Endothelial cell of umbilical vein (primary cell): ENCODE measurements around the gene NRDE2. TPM values are rescaled to one million over a fixed set of nuclear protein-coding genes. Genes with fewer than 3 reads are reported as not detected.

ENCODE experiments used
- BruUV-seq: library from RNA; stranded (reverse); fragments of 400-500 nt; replicated peaks from 2 replicates; lab custom pipeline; 2021; lab: Mats Ljungman, UMichigan
- CTCF ChIA-PET: fragments of 300-600, 350-600 bp; sonication (Branson Sonifier 250); formaldehyde crosslinking; loops from one replicate; lab custom pipeline; 2021; ENCODE audit warnings: antibody characterized with exemption, inconsistent platforms; lab: Charles Lee
- POLR2A ChIA-PET: fragments of 300-600, 350-600 bp; sonication (Branson Sonifier 250); formaldehyde crosslinking; loops from one replicate; lab custom pipeline; 2021; ENCODE audit warnings: antibody characterized with exemption, inconsistent platforms; lab: Charles Lee
- DNase-seq: peaks from one replicate; pipeline ENCODE4 v3.0.0-alpha.2; 2011; ENCODE audit warnings: low read depth, low spot score
- FAIRE-seq: peaks from 2 replicates; lab custom pipeline; 2011; peaks lifted over from hg19 to GRCh38; lab: Jason Lieb, UNC
- H2AFZ ChIP-seq: 2 replicates; pipeline ENCODE4 v1.6.0; 2012; ENCODE audit warnings: low read depth, low read length, control low read depth, inconsistent platforms
- H3K27ac ChIP-seq: 2 replicates; pipeline ENCODE4 v1.5.1; 2011; ENCODE audit warnings: low read depth, mild to moderate bottlenecking, control low read depth, low read length, moderate library complexity; ENCODE audit not compliant: insufficient read depth
- H3K27me3 ChIP-seq, 2 experiments: 2 replicates each; pipeline versions ENCODE4 v1.6.0 to v1.6.1; 2011; ENCODE audit warnings: low read length in 2 of 2, mixed read lengths in 1 of 2; ENCODE audit not compliant: control insufficient read depth in 2 of 2, insufficient read depth in 2 of 2
- H3K36me3 ChIP-seq, 2 experiments: 2 replicates in 1 of 2; 3 replicates in 1 of 2; pipeline ENCODE4 v1.5.1; 2011; ENCODE audit warnings: low read length in 2 of 2, mild to moderate bottlenecking in 1 of 2, moderate library complexity in 1 of 2; ENCODE audit not compliant: control insufficient read depth in 2 of 2, insufficient read depth in 2 of 2; ENCODE audit errors: extremely low read depth in 1 of 2
- H3K4me1 ChIP-seq: 3 replicates; pipeline ENCODE4 v1.5.1; 2011; ENCODE audit warnings: mild to moderate bottlenecking, low read length; ENCODE audit not compliant: control insufficient read depth, insufficient read depth; ENCODE audit errors: extremely low read depth
- H3K4me2 ChIP-seq: 2 replicates; pipeline ENCODE4 v1.6.1; 2011; ENCODE audit warnings: low read length, control low read depth, mixed read lengths; ENCODE audit not compliant: insufficient read depth
- H3K4me3 ChIP-seq, 3 experiments: fragments of 200-600 bp in 1 of 3; sonication (generic), shearing (Covaris generic) in 1 of 3; replicated peaks in 1 of 3; 2 replicates each; pipeline ENCODE4 v1.5.1; 2011 to 2016; ENCODE audit warnings: control low read depth in 3 of 3, low read length in 3 of 3, mild to moderate bottlenecking in 2 of 3, inconsistent platforms in 1 of 3, low read depth in 1 of 3, moderate library complexity in 1 of 3; ENCODE audit not compliant: insufficient read depth in 1 of 3
- H3K79me2 ChIP-seq: 2 replicates; pipeline ENCODE4 v1.6.0; 2012; ENCODE audit warnings: low read length, inconsistent platforms; ENCODE audit not compliant: control insufficient read depth, insufficient read depth
- H3K9ac ChIP-seq: replicated peaks from 2 replicates; pipeline ENCODE3; 2011; ENCODE audit warnings: low read length, control low read depth; ENCODE audit not compliant: insufficient read depth; ENCODE audit errors: extremely low read depth
- H3K9me1 ChIP-seq: replicated peaks from 3 replicates; pipeline ENCODE4 v1.6.0; 2011; ENCODE audit warnings: mild to moderate bottlenecking, low read length; ENCODE audit not compliant: control insufficient read depth, insufficient read depth; ENCODE audit errors: extremely low read depth
- H3K9me3 ChIP-seq: replicated peaks from 2 replicates; pipeline ENCODE4 v1.5.1; 2012; ENCODE audit warnings: low read length, inconsistent platforms; ENCODE audit not compliant: control insufficient read depth, insufficient read depth
- H4K20me1 ChIP-seq: replicated peaks from 2 replicates; pipeline ENCODE3; 2011; ENCODE audit warnings: mild to moderate bottlenecking, low read length; ENCODE audit not compliant: control insufficient read depth, insufficient read depth; ENCODE audit errors: extremely low read depth
- CTCF ChIP-seq, 2 donors: IDR thresholded peaks; 1 replicate in 1 of 2; 2 replicates in 1 of 2; pipeline ENCODE4 v1.5.1; 2011; ENCODE audit warnings: low read length in 2 of 2, mild to moderate bottlenecking in 2 of 2, moderate library complexity in 2 of 2, control low read depth in 1 of 2, inconsistent platforms in 1 of 2, low read depth in 1 of 2; ENCODE audit not compliant: insufficient read depth in 1 of 2; ENCODE audit errors: extremely low read depth in 1 of 2
- EZH2 ChIP-seq: IDR thresholded peaks from 2 replicates; pipeline ENCODE4 v1.6.1; 2012; ENCODE audit warnings: borderline replicate concordance, low read depth, mild to moderate bottlenecking, moderate library complexity, low read length, inconsistent platforms; ENCODE audit not compliant: severe bottlenecking
- FOS ChIP-seq: IDR thresholded peaks from 2 replicates; pipeline ENCODE4 v1.6.1; 2011; ENCODE audit warnings: mild to moderate bottlenecking, low read length, moderate library complexity, borderline replicate concordance; ENCODE audit not compliant: insufficient read depth
- GATA2 ChIP-seq: IDR thresholded peaks from 2 replicates; pipeline ENCODE4 v1.7.0; 2011; ENCODE audit warnings: low read depth, mild to moderate bottlenecking, moderate library complexity, mixed read lengths, low read length; ENCODE audit not compliant: insufficient read length, insufficient read depth
- JUN ChIP-seq: IDR thresholded peaks from 2 replicates; pipeline ENCODE4 v1.6.1; 2011; ENCODE audit warnings: borderline replicate concordance, low read depth; ENCODE audit not compliant: insufficient read length, insufficient read depth
- MAX ChIP-seq: IDR thresholded peaks from 2 replicates; pipeline ENCODE4 v1.6.1; 2011; ENCODE audit not compliant: insufficient read depth, insufficient read length
- MYC ChIP-seq: IDR thresholded peaks from one replicate; pipeline ENCODE4 v1.6.1; 2011; ENCODE audit warnings: mild to moderate bottlenecking, low read depth, low read length
- POLR2A ChIP-seq: IDR thresholded peaks from 2 replicates; pipeline ENCODE4 v1.6.1; 2012; ENCODE audit warnings: low read depth, mild to moderate bottlenecking, control low read depth, low read length
- POLR2AphosphoS5 ChIP-seq: IDR thresholded peaks from 2 replicates; pipeline ENCODE4 v1.6.1; 2012; ENCODE audit warnings: low read depth, mild to moderate bottlenecking, control low read depth, low read length, moderate library complexity; ENCODE audit not compliant: insufficient read depth
- dilution Hi-C: fragments of 300-500 bp; cut with MboI; formaldehyde crosslinking; loops from one replicate; pipeline ENCODE4 v1.15.0; 2019; ENCODE audit warnings: low sequenced_read_pairs; ENCODE audit not compliant: extremely low pct_ligation_motif_present
- intact Hi-C: fragments of 100-400 bp; cut with micrococcal nuclease; formaldehyde crosslinking; loops from one replicate; pipeline ENCODE4 v1.10.0; 2022
- polyA plus RNA-seq, 4 experiments: library from polyadenylated mRNA; depleted of rRNA in 3 of 4; stranded (reverse) in 3 of 4; unstranded in 1 of 4; fragments of >200 nt; gene quantifications; 2 replicates each; pipeline versions ENCODE4 v1.2.1 to v1.2.3, GENCODE V29; 2011 to 2012; ENCODE audit warnings: missing spikeins in 1 of 4
- total RNA-seq: library from RNA; stranded (reverse); gene quantifications from 2 replicates; pipeline ENCODE4 v1.2.3, GENCODE V29; 2021

Gene NRDE2
- total and polyA plus RNA-seq, 2 donors (not counting 3 experiments of a cell fraction or from before 2014, with no cell fraction given): 8.5 to 22.1 TPM

GRCh38 chr14:90321891-90322290, 9.8 kb downstream of the NRDE2 start:
- FAIRE-seq (no peak), DNase-seq (no peak)
- Histone ChIP-seq H3K27me3 (no peaks in the 10 kb centered on the region), H3K4me1 (no peaks in the 10 kb centered on the region), H3K4me3 (no peak overlapping the region), H3K9me1 (no peaks in the 10 kb centered on the region), H3K9ac (no peak overlapping the region), H3K9me3 (no peaks in the 10 kb centered on the region), H3K4me2 (no peak overlapping the region), H2AFZ (no peak overlapping the region), H3K79me2 (peaks cover 16% of the 10 kb centered on the region), H3K27ac (no peak overlapping the region), H3K36me3 (no peaks in the 10 kb centered on the region), H4K20me1 (no peaks in the 10 kb centered on the region)
- TF ChIP-seq CTCF (IDR thresholded peaks at IDR 0.05; ENCODE audit: extremely low read depth in 1 of 2, insufficient read depth in 1 of 2, low read depth in 1 of 2, low read length in 2 of 2) (no peak), POLR2A (no peak), POLR2AphosphoS5 (no peak), MAX (no peak), FOS (no peak), EZH2 (no peak), JUN (no peak), MYC (no peak), GATA2 (no peak)
- BruUV-seq: no TSS peak
- CTCF ChIA-PET: interaction anchor here (0.6 to 1.0 kb wide), 3 partner anchors 314 to 437 kb away, joined by 3 to 5 read pairs (median 4); no protein-coding TSS in a partner anchor
- POLR2A ChIA-PET: no interaction called here
- intact Hi-C loops (no loop called here), dilution Hi-C loops (no loop called here)
